HEK293 (cell line): Measurements from ENCODE around the gene ELMO1.

Experiments
- CTCF ChIA-PET: fragments of 350-600 bp; formaldehyde crosslinking; extraction: SDS; loops from one replicate; lab custom pipeline; 2021; ENCODE audit warnings: antibody characterized with exemption; lab: Yijun Ruan, JAX
- POLR2A ChIA-PET: fragments of 300-600 bp; formaldehyde crosslinking; extraction: SDS; loops from one replicate; lab custom pipeline; 2020; ENCODE audit warnings: antibody characterized with exemption, inconsistent platforms; lab: Yijun Ruan, JAX
- H3K27ac ChIP-seq: fragments of 200-500 bp; sonication (Bioruptor generic); 2 replicates; pipeline ENCODE4 v1.5.1; 2014; ENCODE audit warnings: low read depth, low read length, control low read depth, inconsistent platforms; ENCODE audit errors: extremely low read depth
- H3K36me3 ChIP-seq, 2 experiments: fragments of 200-500 bp in 1 of 2; sonication (Bioruptor generic) in 1 of 2; 1 replicate in 1 of 2; 2 replicates in 1 of 2; pipeline ENCODE4 v1.5.1; 2014 to 2017; ENCODE audit warnings: inconsistent platforms in 2 of 2, low read length in 2 of 2; ENCODE audit not compliant: control insufficient read depth in 2 of 2, insufficient read depth in 1 of 2
- H3K4me1 ChIP-seq: fragments of 200-500 bp; sonication (Bioruptor generic); 2 replicates; pipeline ENCODE4 v1.5.1; 2014; ENCODE audit warnings: mild to moderate bottlenecking, low read length, inconsistent platforms; ENCODE audit not compliant: control insufficient read depth, insufficient read depth
- H3K4me3 ChIP-seq: 2 replicates; pipeline ENCODE4 v1.5.1; 2011; ENCODE audit warnings: low read depth, mild to moderate bottlenecking, control low read depth, low read length, moderate library complexity
- H3K9me3 ChIP-seq: fragments of 200-500 bp; sonication (Bioruptor generic); 2 replicates; pipeline ENCODE4 v1.5.1; 2014; ENCODE audit warnings: low read depth, low read length, inconsistent platforms; ENCODE audit not compliant: control insufficient read depth, insufficient read depth
- ATF2 ChIP-seq: fragments of 450-650 bp; formaldehyde crosslinking; IDR thresholded peaks from 2 replicates; pipeline ENCODE4 v1.5.1; 2016; ENCODE audit warnings: missing biosample characterization, missing genetic modification characterization, low read depth
- BCL6B ChIP-seq: fragments of 450-650 bp; formaldehyde crosslinking; IDR thresholded peaks from 2 replicates; pipeline ENCODE4 v1.5.1; 2017; ENCODE audit warnings: missing biosample characterization, missing genetic modification characterization
- GLI2 ChIP-seq: fragments of 450-650 bp; formaldehyde crosslinking; IDR thresholded peaks from 2 replicates; pipeline ENCODE4; 2017; ENCODE audit warnings: missing biosample characterization, missing genetic modification characterization, low read depth, borderline replicate concordance
- HOXA7 ChIP-seq: sonication (generic); formaldehyde crosslinking; IDR thresholded peaks from 2 replicates; pipeline ENCODE4 v1.8.1; 2022; ENCODE audit warnings: missing genetic modification reagents, borderline replicate concordance
- HOXD13 ChIP-seq: sonication (generic); formaldehyde crosslinking; IDR thresholded peaks from 2 replicates; pipeline ENCODE4 v1.8.0; 2022; ENCODE audit warnings: missing genetic modification reagents, borderline replicate concordance
- PRDM10 ChIP-seq: fragments of 450-650 bp; formaldehyde crosslinking; IDR thresholded peaks from 2 replicates; pipeline ENCODE4 v1.5.1; 2016; ENCODE audit warnings: missing biosample characterization, missing genetic modification characterization
- ZBTB20 ChIP-seq: fragments of 450-650 bp; formaldehyde crosslinking; IDR thresholded peaks from 2 replicates; pipeline ENCODE4 v1.5.1; 2016; ENCODE audit warnings: missing biosample characterization, missing genetic modification characterization
- ZBTB44 ChIP-seq: fragments of 450-650 bp; IDR thresholded peaks from 2 replicates; pipeline ENCODE4 v1.5.1; 2018; ENCODE audit warnings: missing biosample characterization, mild to moderate bottlenecking, missing genetic modification characterization
- ZFP69B ChIP-seq: fragments of 450-650 bp; formaldehyde crosslinking; IDR thresholded peaks from 2 replicates; pipeline ENCODE4 v1.5.1; 2016; ENCODE audit warnings: missing biosample characterization, missing genetic modification characterization
- ZIC2 ChIP-seq: fragments of 450-650 bp; formaldehyde crosslinking; IDR thresholded peaks from 2 replicates; pipeline ENCODE4 v1.5.1; 2016; ENCODE audit warnings: missing biosample characterization, missing genetic modification characterization
- ZNF18 ChIP-seq: fragments of 450-650 bp; formaldehyde crosslinking; IDR thresholded peaks from 2 replicates; pipeline ENCODE4 v1.5.1; 2016; ENCODE audit warnings: missing biosample characterization, missing genetic modification characterization
- ZNF19 ChIP-seq: fragments of 450-650 bp; formaldehyde crosslinking; IDR thresholded peaks from 2 replicates; pipeline ENCODE4; 2016; ENCODE audit warnings: missing biosample characterization, missing genetic modification characterization, low read depth
- ZNF274 ChIP-seq, 2 experiments: fragments of 200-500 bp in 1 of 2; fragments of 450-650 bp in 1 of 2; sonication (Bioruptor generic) in 1 of 2; formaldehyde crosslinking in 1 of 2; IDR thresholded peaks; 2 replicates each; pipeline versions ENCODE4 v1.5.1 to v1.6.1; 2014 to 2016; ENCODE audit warnings: borderline replicate concordance in 1 of 2, inconsistent platforms in 1 of 2, low read length in 1 of 2, missing biosample characterization in 1 of 2, missing genetic modification characterization in 1 of 2
- ZNF449 ChIP-seq: fragments of 450-650 bp; formaldehyde crosslinking; IDR thresholded peaks from 2 replicates; pipeline ENCODE4 v1.5.1; 2017; ENCODE audit warnings: missing biosample characterization, mild to moderate bottlenecking, missing genetic modification characterization, moderate library complexity
- ZNF521 ChIP-seq: fragments of 450-650 bp; formaldehyde crosslinking; IDR thresholded peaks from 2 replicates; pipeline ENCODE4 v1.5.1; 2017; ENCODE audit warnings: missing biosample characterization, mild to moderate bottlenecking, missing genetic modification characterization
- ZNF610 ChIP-seq: fragments of 450-650 bp; formaldehyde crosslinking; IDR thresholded peaks from 2 replicates; pipeline ENCODE4 v1.5.1; 2016; ENCODE audit warnings: missing biosample characterization, missing genetic modification characterization, borderline replicate concordance
- ZNF658 ChIP-seq: fragments of 450-650 bp; formaldehyde crosslinking; IDR thresholded peaks from 2 replicates; pipeline ENCODE4; 2016; ENCODE audit warnings: missing biosample characterization, missing genetic modification characterization

ELMO1 gene

GRCh38 chr7:37439653-37440026 lies 9.0 kb downstream of the ELMO1 start (continued):
- TF ChIP-seq ATF2 (tag by site-specific recombination) (no peak), ZNF18 (no peak), ZNF449 (no peak), ZNF19 (tag by site-specific recombination) (no peak), ZFP69B (tag by site-specific recombination) (no peak), ZNF274 (IDR thresholded peaks at IDR 0.05; ENCODE audit: low read length) (no peak), ZNF274 (tag by site-specific recombination; IDR thresholded peaks at IDR 0.05; ENCODE audit: borderline replicate concordance) (no peak)
- TF ChIP-seq, all 188 proteins: peak for 0

- ChIA-PET POLR2A (no interaction called here), CTCF (interaction anchor here (0.6 to 1.1 kb wide), 3 partner anchors 10 to 423 kb away, joined by 3 to 4 read pairs (median 4); no protein-coding TSS in a partner anchor)
- peak; percentile 63 for TF ChIP-seq PRDM10 (tag by site-specific recombination)
- TF ChIP-seq ZNF610 (tag by site-specific recombination): no peak
- no peak for TF ChIP-seq HOXD13
- TF ChIP-seq ZNF658 (tag by site-specific recombination): no peak
- TF ChIP-seq ZNF521 (tag by site-specific recombination): no peak
- TF ChIP-seq ZBTB20: peak; percentile 31; the same call in 1 of the 2 replicates
- 0 out of 2 replicates have a peak, but pooled peaks have one; percentile 14 for TF ChIP-seq ZBTB44 (tag by site-specific recombination)
- no peak for TF ChIP-seq BCL6B (tag by site-specific recombination)
- no peak for TF ChIP-seq GLI2 (tag by site-specific recombination)
- TF ChIP-seq HOXA7 (CRISPR knock-in tag): no peak
- TF ChIP-seq ZIC2 (tag by site-specific recombination): peak; percentile 70
These were observed 9.6 kb downstream of the ELMO1 start for GRCh38 chr7:37438906-37439652.

More at GRCh38 chr7:37438906-37439652, 9.6 kb downstream of the ELMO1 start:
- H3K9me3 ChIP-seq: no peaks in the 10 kb centered on the region
- no peaks in the 10 kb centered on the region for H3K4me1 ChIP-seq
- no peaks in the 10 kb centered on the region for H3K36me3 ChIP-seq
- H3K27ac ChIP-seq: no peak overlapping the region
- no peak overlapping the region for H3K4me3 ChIP-seq
